HepG2 (cell line): ENCODE measurements around the gene CTRL. TPM values are rescaled to one million over a fixed set of nuclear protein-coding genes. Genes with fewer than 3 reads are reported as not detected.

Experiments
- ATAC-seq: fragments of 200-7000 bp; cut with Tn5 transposase; 3 replicates; pipeline ENCODE4 v1.9.1; 2020; ENCODE audit warnings: mild to moderate bottlenecking, moderate library complexity
- BruUV-seq: library from RNA; stranded (reverse); fragments of 400-500 nt; replicated peaks from 2 replicates; lab custom pipeline; 2021; lab: Mats Ljungman, UMichigan
- CTCF ChIA-PET: fragments of 300-600 bp; formaldehyde crosslinking; extraction: SDS; loops from one replicate; lab custom pipeline; 2021; ENCODE audit warnings: low total read pairs, inconsistent platforms, low intra/inter-chr PET ratio; lab: Yijun Ruan, JAX
- POLR2A ChIA-PET: fragments of 350-600 bp; sonication (Branson Sonifier 250); formaldehyde crosslinking; loops from one replicate; lab custom pipeline; 2020; ENCODE audit warnings: antibody characterized with exemption, inconsistent platforms; lab: Yijun Ruan, JAX
- DNase-seq: peaks from one replicate; pipeline ENCODE4 v3.0.0-alpha.2; 2015; ENCODE audit warnings: low spot score
- FAIRE-seq: peaks from 3 replicates; lab custom pipeline; 2011; peaks lifted over from hg19 to GRCh38; lab: Jason Lieb, UNC
- H2AFZ ChIP-seq: one replicate; pipeline ENCODE4 v1.6.1; 2011; ENCODE audit warnings: low read length, inconsistent platforms
- H3K27ac ChIP-seq: fragments of 300-600 bp; 3 replicates; pipeline ENCODE4 v1.8.0; 2011; ENCODE audit warnings: mixed run types, mild to moderate bottlenecking, mixed read lengths, low read length, inconsistent platforms; ENCODE audit not compliant: insufficient read depth; ENCODE audit errors: extremely low read length
- H3K27me3 ChIP-seq, 2 experiments: fragments of 200-600 bp in 1 of 2; 2 replicates in 1 of 2; 3 replicates in 1 of 2; pipeline versions ENCODE4 v1.6.0 to v1.8.0; 2011; ENCODE audit warnings: low read length in 2 of 2, mild to moderate bottlenecking in 2 of 2, moderate library complexity in 2 of 2, inconsistent platforms in 1 of 2; ENCODE audit not compliant: insufficient read depth in 2 of 2, control insufficient read depth in 1 of 2
- H3K36me3 ChIP-seq, 2 experiments: fragments of 200-600 bp in 1 of 2; replicated peaks in 1 of 2; 2 replicates in 1 of 2; 3 replicates in 1 of 2; pipeline versions ENCODE4 v1.5.1 to v1.8.0; 2011; ENCODE audit warnings: low read length in 2 of 2, inconsistent platforms in 1 of 2; ENCODE audit not compliant: insufficient read depth in 2 of 2, control insufficient read depth in 1 of 2
- H3K4me1 ChIP-seq: 2 replicates; pipeline ENCODE4 v1.5.1; 2012; ENCODE audit warnings: low read length, inconsistent platforms; ENCODE audit not compliant: insufficient read depth
- H3K4me2 ChIP-seq: 2 replicates; pipeline ENCODE4 v1.6.0; 2011; ENCODE audit warnings: low read depth, low read length, inconsistent platforms
- H3K4me3 ChIP-seq, 3 experiments: fragments of 200-600 bp in 1 of 3; sonication (generic), shearing (Covaris generic) in 1 of 3; replicated peaks in 1 of 3; 2 replicates each; pipeline ENCODE4 v1.5.1; 2011 to 2016; ENCODE audit warnings: low read length in 3 of 3, inconsistent platforms in 2 of 3, low read depth in 2 of 3, mild to moderate bottlenecking in 2 of 3, control low read depth in 1 of 3, mixed read lengths in 1 of 3; ENCODE audit not compliant: insufficient read depth in 1 of 3
- H3K79me2 ChIP-seq: one replicate; pipeline ENCODE4 v1.6.1; 2011; ENCODE audit warnings: low read length, inconsistent platforms; ENCODE audit not compliant: insufficient read depth
- H3K9ac ChIP-seq: 2 replicates; pipeline ENCODE4 v1.6.0; 2011; ENCODE audit warnings: mild to moderate bottlenecking, low read depth, low read length, inconsistent platforms; ENCODE audit not compliant: insufficient read depth
- H3K9me3 ChIP-seq: 2 replicates; pipeline ENCODE4 v1.5.1; 2012; ENCODE audit warnings: mild to moderate bottlenecking, low read length
- H4K20me1 ChIP-seq: 2 replicates; pipeline ENCODE4 v1.6.0; 2011; ENCODE audit warnings: inconsistent platforms, mild to moderate bottlenecking, low read length, moderate library complexity; ENCODE audit not compliant: insufficient read depth
- AGO2 ChIP-seq: fragments of 200-400 bp; formaldehyde crosslinking; optimal IDR thresholded peaks from 2 replicates; pipeline ENCODE3; 2017; ENCODE audit warnings: mild to moderate bottlenecking, low read depth, low read length, moderate library complexity
- ARNTL ChIP-seq: sonication (generic); formaldehyde crosslinking; IDR thresholded peaks from 2 replicates; pipeline ENCODE4 v1.4.0; 2020; ENCODE audit warnings: mild to moderate bottlenecking, missing genetic modification reagents
- CC2D1A ChIP-seq: sonication (generic); formaldehyde crosslinking; IDR thresholded peaks from 2 replicates; pipeline ENCODE4 v1.8.1; 2023; ENCODE audit warnings: mild to moderate bottlenecking, missing genetic modification reagents
- FLYWCH1 ChIP-seq: sonication (generic); formaldehyde crosslinking; IDR thresholded peaks from 2 replicates; pipeline ENCODE4 v1.8.1; 2023; ENCODE audit warnings: mild to moderate bottlenecking, missing genetic modification reagents
- KDM1A ChIP-seq: IDR thresholded peaks from 2 replicates; pipeline ENCODE4 v1.6.1; 2016; ENCODE audit warnings: missing compliant biosample characterization
- KLF12 ChIP-seq: sonication (generic); formaldehyde crosslinking; IDR thresholded peaks from 2 replicates; pipeline ENCODE4 v1.4.0; 2020; ENCODE audit warnings: missing genetic modification reagents, borderline replicate concordance
- RBFOX2 ChIP-seq: fragments of 200-400 bp; formaldehyde crosslinking; IDR thresholded peaks from 2 replicates; pipeline ENCODE4 v1.6.1; 2017; ENCODE audit warnings: low read depth, mild to moderate bottlenecking, low read length
- ZNF773 ChIP-seq: sonication (generic); formaldehyde crosslinking; IDR thresholded peaks from 2 replicates; pipeline ENCODE4 v1.4.0; 2020; ENCODE audit warnings: missing genetic modification reagents, borderline replicate concordance
- ZNF891 ChIP-seq: sonication (generic); formaldehyde crosslinking; IDR thresholded peaks from 2 replicates; pipeline ENCODE4 v1.5.0; 2020; ENCODE audit warnings: mild to moderate bottlenecking, missing genetic modification reagents
- WGBS: methylation state at CpG from one replicate; pipeline ENCODE4 v1.1.6; 2017; ENCODE audit warnings: low lambda C conversion rate; 5-methylcytosine and 5-hydroxymethylcytosine counted together
- in situ Hi-C: cut with HindIII; loops from 2 replicates; pipeline ENCODE4 v1.10.0; 2017; ENCODE audit warnings: low pct_unique_long_range_greater_than_20kb; ENCODE audit not compliant: extremely low pct_ligation_motif_present
- intact Hi-C: fragments of 100-400 bp; cut with micrococcal nuclease; formaldehyde crosslinking; loops from one replicate; pipeline ENCODE4 v1.10.0; 2022; ENCODE audit not compliant: unreplicated experiment
- polyA plus RNA-seq, 8 experiments: library from polyadenylated mRNA; depleted of rRNA in 3 of 8; stranded (reverse) in 7 of 8; unstranded in 1 of 8; fragments of >200 nt; fragmentation: Illumina TruSeq in 4 of 8; extraction: Trizol in 4 of 8; gene quantifications; 2 replicates each; pipeline versions ENCODE4 v1.2.1 to v1.2.3, GENCODE V29; 2011 to 2016; ENCODE audit warnings: low read depth in 4 of 8, missing spikeins in 1 of 8, mixed read lengths in 1 of 8; ENCODE audit not compliant: insufficient read depth in 1 of 8
- total RNA-seq, 5 experiments: library from RNA; depleted of rRNA; stranded (reverse); fragments of >200 nt; fragmentation: Illumina TruSeq; extraction: Trizol; gene quantifications; 2 replicates each; pipeline ENCODE4 v1.2.3, GENCODE V29; 2016; ENCODE audit warnings: low read depth in 1 of 5
- TF ChIP-seq, protein P1 (sequence below): sonication (generic); formaldehyde crosslinking; IDR thresholded peaks from one replicate; pipeline ENCODE4 v1.5.1; 2020; ENCODE audit warnings: mild to moderate bottlenecking, missing genetic modification reagents; ENCODE audit errors: not compliant biosample characterization
- TF ChIP-seq, protein P2 (sequence below): sonication (generic); formaldehyde crosslinking; IDR thresholded peaks from 2 replicates; pipeline ENCODE4 v1.4.0; 2020; ENCODE audit warnings: missing genetic modification reagents, borderline replicate concordance
- TF ChIP-seq, protein P3 (sequence below): sonication (generic); formaldehyde crosslinking; IDR thresholded peaks from 2 replicates; pipeline ENCODE4 v1.9.0; 2022; ENCODE audit warnings: missing genetic modification reagents, mild to moderate bottlenecking, borderline replicate concordance

CTRL gene
- total and polyA plus RNA-seq, 2 of the 13 experiments (the other 11 are each of a cell fraction or from before 2014, with no cell fraction given), result 1.9 to 2.7 TPM

- intact Hi-C loops, result no loop called here
- Histone ChIP-seq H3K79me2 (no peaks in the 10 kb centered on the region), H3K4me2 (no peak overlapping the region), H3K4me1 (peaks cover 40% of the 10 kb centered on the region), H3K9ac (no peak overlapping the region), H2AFZ (no peak overlapping the region), H3K36me3 (peaks cover 57 to 77% of the 10 kb centered on the region in 2 experiments), H4K20me1 (peaks cover 6% of the 10 kb centered on the region; the same call in 1 of the 2 replicates), H3K27ac (no peak overlapping the region), H3K27me3 (no peaks in the 10 kb centered on the region)
- CTCF ChIA-PET, result no interaction called here
- POLR2A ChIA-PET, result interaction anchor here (0.8 to 13.6 kb wide), 2 partner anchors 12 to 17 kb away, joined by 3 to 226 read pairs; partner anchors contain the start of gene SLC12A4
- in situ Hi-C loops, result no loop called here
- no peak for DNase-seq
- BruUV-seq, result no TSS peak
- no peak for ATAC-seq
- FAIRE-seq, result no peak
- TF ChIP-seq KDM1A (CRISPR knock-in tag), result no peak
- TF ChIP-seq KLF12, result no peak
- TF ChIP-seq, protein P1, sequence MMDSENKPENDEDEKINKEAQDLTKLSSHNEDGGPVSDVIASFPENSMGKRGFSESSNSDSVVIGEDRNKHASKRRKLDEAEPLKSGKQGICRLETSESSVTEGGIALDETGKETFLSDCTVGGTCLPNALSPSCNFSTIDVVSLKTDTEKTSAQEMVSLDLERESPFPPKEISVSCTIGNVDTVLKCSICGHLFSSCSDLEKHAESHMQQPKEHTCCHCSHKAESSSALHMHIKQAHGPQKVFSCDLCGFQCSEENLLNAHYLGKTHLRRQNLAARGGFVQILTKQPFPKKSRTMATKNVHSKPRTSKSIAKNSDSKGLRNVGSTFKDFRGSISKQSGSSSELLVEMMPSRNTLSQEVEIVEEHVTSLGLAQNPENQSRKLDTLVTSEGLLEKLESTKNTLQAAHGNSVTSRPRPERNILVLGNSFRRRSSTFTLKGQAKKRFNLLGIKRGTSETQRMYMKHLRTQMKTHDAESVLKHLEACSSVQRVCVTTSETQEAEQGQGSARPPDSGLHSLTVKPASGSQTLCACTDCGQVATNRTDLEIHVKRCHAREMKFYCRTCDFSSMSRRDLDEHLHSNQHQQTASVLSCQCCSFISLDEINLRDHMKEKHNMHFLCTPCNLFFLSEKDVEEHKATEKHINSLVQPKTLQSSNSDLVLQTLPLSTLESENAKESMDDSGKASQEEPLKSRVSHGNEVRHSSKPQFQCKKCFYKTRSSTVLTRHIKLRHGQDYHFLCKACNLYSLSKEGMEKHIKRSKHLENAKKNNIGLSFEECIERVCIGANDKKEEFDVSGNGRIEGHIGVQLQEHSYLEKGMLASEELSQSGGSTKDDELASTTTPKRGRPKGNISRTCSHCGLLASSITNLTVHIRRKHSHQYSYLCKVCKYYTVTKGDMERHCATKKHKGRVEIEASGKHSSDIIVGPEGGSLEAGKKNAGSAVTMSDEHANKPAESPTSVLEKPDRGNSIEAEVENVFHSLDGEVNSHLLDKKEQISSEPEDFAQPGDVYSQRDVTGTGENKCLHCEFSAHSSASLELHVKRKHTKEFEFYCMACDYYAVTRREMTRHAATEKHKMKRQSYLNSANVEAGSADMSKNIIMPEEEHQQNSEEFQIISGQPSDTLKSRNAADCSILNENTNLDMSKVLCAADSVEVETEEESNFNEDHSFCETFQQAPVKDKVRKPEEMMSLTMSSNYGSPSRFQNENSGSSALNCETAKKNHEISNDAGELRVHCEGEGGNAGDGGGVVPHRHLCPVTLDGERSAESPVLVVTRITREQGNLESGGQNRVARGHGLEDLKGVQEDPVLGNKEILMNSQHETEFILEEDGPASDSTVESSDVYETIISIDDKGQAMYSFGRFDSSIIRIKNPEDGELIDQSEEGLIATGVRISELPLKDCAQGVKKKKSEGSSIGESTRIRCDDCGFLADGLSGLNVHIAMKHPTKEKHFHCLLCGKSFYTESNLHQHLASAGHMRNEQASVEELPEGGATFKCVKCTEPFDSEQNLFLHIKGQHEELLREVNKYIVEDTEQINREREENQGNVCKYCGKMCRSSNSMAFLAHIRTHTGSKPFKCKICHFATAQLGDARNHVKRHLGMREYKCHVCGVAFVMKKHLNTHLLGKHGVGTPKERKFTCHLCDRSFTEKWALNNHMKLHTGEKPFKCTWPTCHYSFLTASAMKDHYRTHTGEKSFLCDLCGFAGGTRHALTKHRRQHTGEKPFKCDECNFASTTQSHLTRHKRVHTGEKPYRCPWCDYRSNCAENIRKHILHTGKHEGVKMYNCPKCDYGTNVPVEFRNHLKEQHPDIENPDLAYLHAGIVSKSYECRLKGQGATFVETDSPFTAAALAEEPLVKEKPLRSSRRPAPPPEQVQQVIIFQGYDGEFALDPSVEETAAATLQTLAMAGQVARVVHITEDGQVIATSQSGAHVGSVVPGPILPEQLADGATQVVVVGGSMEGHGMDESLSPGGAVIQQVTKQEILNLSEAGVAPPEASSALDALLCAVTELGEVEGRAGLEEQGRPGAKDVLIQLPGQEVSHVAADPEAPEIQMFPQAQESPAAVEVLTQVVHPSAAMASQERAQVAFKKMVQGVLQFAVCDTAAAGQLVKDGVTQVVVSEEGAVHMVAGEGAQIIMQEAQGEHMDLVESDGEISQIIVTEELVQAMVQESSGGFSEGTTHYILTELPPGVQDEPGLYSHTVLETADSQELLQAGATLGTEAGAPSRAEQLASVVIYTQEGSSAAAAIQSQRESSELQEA (CRISPR knock-in tag), result peak; percentile 47
- TF ChIP-seq ZNF891 (CRISPR knock-in tag), result 0 out of 2 replicates have a peak, but pooled peaks have one; percentile 26
- TF ChIP-seq ARNTL (CRISPR knock-in tag), result no peak
- TF ChIP-seq FLYWCH1 (CRISPR knock-in tag), result no peak
- TF ChIP-seq, protein P2, sequence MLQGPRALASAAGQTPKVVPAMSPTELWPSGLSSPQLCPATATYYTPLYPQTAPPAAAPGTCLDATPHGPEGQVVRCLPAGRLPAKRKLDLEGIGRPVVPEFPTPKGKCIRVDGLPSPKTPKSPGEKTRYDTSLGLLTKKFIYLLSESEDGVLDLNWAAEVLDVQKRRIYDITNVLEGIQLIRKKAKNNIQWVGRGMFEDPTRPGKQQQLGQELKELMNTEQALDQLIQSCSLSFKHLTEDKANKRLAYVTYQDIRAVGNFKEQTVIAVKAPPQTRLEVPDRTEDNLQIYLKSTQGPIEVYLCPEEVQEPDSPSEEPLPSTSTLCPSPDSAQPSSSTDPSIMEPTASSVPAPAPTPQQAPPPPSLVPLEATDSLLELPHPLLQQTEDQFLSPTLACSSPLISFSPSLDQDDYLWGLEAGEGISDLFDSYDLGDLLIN, result no peak
- no peak for TF ChIP-seq CC2D1A (CRISPR knock-in tag)
- TF ChIP-seq, protein P3, sequence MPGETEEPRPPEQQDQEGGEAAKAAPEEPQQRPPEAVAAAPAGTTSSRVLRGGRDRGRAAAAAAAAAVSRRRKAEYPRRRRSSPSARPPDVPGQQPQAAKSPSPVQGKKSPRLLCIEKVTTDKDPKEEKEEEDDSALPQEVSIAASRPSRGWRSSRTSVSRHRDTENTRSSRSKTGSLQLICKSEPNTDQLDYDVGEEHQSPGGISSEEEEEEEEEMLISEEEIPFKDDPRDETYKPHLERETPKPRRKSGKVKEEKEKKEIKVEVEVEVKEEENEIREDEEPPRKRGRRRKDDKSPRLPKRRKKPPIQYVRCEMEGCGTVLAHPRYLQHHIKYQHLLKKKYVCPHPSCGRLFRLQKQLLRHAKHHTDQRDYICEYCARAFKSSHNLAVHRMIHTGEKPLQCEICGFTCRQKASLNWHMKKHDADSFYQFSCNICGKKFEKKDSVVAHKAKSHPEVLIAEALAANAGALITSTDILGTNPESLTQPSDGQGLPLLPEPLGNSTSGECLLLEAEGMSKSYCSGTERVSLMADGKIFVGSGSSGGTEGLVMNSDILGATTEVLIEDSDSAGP (CRISPR knock-in tag), result 0 out of 2 replicates have a peak, but pooled peaks have one; percentile 8
- no peak for TF ChIP-seq ZNF773 (CRISPR knock-in tag)
- TF ChIP-seq AGO2, result peak; percentile 42
- peak; percentile 36; the same call in 1 of the 2 replicates for TF ChIP-seq RBFOX2
- TF ChIP-seq, all 625 proteins: peak for 5
- H3K4me3 ChIP-seq, result no peak overlapping the region
- 99% methylated on average over 13 of the region's 28 CpGs for WGBS
- H3K9me3 ChIP-seq, result no peaks in the 10 kb centered on the region
Measured at GRCh38 chr16:67946966-67947558, 15.4 kb upstream of the CTRL start.
